GM19351 (cell line): ENCODE results near the gene INPP5K.
"Not testable (repeated sequence)": the region's sequence is repeated elsewhere in the genome, so short reads cannot be mapped to it uniquely, and the experiment has no call there.

ENCODE experiments used
- ATAC-seq: cut with Tn5 transposase; IDR thresholded peaks from one replicate; pipeline ENCODE4 v1.9.1; 2021; ENCODE audit warnings: mild to moderate bottlenecking, moderate library complexity; ENCODE audit not compliant: unreplicated experiment

Gene INPP5K

GRCh38 chr17:1548032-1548431 is 31.6 kb upstream of the INPP5K start:
- ATAC-seq = no peak

DNA sequence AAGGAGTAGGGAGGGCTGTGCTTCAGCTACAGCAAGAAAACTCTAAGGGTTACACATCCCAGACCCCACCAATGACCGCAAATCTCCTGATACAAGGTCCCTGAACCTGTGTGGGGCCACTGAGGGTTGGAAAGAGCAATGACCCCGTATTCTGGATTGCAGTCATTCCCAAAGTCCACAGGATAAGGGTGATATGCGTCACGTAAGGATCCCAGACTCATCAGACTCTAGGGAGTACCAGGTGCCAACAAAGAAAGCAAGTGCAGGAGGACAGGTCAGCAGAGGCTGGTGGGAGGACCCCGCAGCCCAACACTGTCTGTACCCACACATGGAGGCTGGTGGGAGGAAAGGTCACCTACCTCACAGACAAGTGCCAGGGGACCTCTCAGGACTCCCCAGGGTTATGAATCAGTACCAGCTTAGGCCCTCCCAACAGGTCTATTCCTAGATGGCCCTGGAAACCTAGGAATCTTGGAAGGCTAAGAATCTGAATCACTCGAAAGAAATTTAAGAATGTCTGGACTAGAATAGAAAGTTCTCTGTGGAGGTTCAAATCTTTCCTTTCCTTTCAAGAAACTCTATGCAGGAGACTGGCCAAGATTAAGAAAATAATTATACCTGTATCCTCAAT is 30.0 kb upstream of the INPP5K start:
- ATAC-seq = no peak

- ATAC-seq = no peak
Observed at GRCh38 chr17:1545618-1546017, 29.2 kb upstream of the INPP5K start.

- ATAC-seq = no peak
Observed at GRCh38 chr17:1542316-1542715, 25.9 kb upstream of the INPP5K start.

GRCh38 chr17:1541367-1541904 is 25.0 kb upstream of the INPP5K start:
- ATAC-seq = no peak

GRCh38 chr17:1539811-1540210 is 23.4 kb upstream of the INPP5K start:
- no peak for ATAC-seq

DNA sequence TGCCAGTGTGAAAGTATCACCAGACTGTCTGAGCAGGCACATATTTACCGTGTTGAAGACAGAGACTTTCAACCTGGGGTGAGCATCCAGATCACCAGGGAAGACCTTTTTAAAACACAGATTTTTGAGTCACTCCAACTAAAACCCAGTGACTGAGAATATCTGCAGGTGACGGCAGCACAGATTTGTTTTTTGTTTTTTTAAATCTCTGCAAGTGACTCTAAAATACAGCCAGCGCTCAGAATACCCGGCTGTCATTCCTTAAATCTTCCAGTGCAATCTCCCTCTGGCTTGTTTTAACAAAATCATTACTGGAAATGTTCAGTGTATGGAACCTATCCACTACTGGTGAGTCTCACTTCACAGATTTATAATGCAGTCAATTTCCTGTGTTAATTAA is 19.3 kb upstream of the INPP5K start:
- ATAC-seq = no peak

DNA sequence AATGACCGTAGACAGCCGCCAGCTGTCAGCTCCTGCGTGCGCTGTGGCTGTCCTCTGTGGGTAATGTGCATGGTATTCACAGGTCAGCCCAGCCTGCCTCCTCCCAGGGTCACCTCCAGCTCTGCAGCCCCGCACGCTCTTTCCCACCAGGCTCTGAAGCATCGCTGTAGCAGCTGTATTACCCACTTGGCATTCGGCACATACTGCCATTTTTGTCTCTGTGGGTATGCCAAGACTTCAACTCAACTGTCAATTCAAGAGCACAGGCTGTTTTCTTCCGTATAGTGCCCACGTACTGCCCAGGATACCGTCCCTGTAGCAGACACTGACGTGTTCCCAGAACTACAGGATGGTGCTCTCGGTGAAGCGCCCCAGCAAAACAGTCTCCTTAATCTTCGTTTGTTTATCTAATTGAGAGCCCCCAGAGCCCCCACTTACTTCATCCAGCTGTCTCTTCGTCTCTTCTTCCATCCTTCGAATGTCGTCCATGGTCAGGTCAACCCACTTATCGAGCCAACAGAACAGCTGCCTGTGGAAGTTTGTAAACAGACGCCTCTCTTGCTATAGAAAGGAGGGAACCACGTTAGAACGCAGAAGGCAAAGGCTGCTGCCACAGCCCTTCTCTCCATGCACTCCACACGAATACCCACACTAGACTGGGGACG is 17.4 kb upstream of the INPP5K start:
- no peak for ATAC-seq

DNA sequence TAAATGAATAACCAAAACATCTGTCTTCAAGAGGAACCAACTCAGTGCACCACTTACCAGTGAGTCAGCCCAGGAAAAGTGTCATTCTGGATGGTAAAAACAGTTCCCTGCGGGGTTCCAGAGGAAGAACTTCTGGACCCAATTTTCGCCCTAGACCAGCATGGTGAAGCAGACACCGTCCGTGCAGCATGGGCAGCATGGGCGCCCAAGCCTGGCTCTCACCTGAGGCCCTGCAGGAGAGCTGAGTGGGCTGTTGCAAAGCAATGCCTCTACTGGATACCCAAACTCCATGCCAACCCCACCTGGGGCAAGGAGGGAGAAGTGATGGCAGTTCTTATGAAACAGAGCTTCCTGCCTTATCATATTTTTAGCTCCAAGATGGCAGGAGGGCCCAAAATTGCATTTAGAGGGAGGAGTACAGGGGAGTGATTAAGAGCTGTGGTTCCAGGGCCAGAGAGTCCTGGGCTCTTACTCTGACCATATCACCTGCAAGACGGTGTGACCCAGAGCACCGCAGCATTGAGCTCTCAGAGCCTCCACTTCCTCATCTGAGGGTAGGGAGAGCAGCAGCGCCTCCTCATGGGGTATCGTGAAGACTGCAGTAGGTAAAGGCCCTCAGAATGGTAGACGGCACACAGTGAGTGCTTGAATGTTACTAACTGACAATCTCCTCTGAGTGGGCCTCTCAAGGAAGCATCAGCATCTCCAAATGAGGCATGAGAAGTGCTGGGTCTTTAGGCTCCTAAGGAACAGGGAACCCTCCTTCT is 16.6 kb upstream of the INPP5K start:
- ATAC-seq = no peak

DNA sequence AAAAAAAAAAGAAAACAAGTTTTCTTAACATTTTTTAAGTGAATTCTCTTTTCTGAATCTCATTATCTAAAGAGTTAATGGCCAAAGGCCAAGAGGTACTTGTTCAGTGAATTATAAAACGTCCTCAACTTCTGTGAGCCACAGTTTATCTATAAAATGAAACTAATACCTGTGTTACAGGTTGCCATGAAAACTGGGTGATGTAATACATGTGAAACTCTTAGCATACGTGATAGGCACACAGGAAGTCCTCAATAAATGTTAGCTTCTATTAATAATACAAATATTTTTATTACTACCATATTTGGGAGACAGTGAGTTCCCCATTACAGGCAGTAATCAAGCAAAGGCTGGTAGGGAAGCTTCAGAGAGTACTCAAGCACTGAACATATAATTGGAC is 13.5 kb upstream of the INPP5K start:
- ATAC-seq = no peak

GRCh38 chr17:1526876-1527275 is 10.5 kb upstream of the INPP5K start:
- not testable (repeated sequence) for ATAC-seq

DNA sequence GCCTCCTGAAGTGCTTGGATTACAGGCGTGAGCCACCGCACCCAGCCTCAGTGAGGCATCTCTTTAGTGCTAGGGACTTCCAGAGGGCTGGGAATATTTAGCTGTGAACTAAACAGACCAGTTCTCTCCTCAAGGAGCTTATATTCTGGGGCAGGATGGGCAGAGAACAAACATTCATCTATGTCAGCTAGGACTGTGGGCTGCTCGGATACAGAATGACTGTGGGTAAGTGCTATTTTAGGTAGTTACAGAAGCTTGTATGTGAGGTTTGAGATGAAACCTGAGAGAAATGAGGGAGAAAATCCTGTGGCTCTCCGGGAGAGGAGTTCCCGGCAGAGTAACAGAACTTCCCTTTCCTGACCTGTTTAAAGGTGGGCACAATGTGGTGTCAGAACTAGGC is 6.2 kb upstream of the INPP5K start:
- no peak for ATAC-seq

DNA sequence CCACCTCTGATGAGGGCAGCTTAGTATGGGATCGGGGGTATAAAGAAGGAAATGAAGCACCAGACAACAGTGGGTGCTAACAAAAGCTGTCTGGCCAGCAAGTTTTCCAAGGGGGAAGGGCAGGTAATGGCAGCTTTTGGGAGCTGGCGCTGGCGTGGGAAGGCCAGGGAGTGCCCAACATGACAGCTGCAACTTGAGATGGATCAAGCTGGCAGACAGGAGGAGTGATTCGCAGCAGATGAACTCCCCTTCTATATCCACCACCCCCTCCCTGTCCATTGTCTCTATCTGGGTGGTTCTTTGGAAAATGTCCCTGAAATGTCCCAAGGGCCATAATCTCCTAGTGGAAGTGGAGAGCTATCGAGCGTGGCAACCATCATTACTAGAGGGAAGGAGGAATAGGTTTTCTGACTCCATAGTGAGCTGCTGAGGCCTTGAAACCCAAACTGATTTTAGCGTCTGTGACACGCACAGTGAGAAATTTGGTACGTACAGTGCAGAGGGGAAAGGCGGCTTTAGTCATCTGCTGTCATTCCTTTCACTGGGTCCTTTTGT is 4.8 kb upstream of the INPP5K start:
- ATAC-seq = no peak

- ATAC-seq = no peak
Observed at GRCh38 chr17:1519678-1520077, 3.3 kb upstream of the INPP5K start.

- ATAC-seq = no peak
Observed at GRCh38 chr17:1518410-1518809, 2.0 kb upstream of the INPP5K start.

DNA sequence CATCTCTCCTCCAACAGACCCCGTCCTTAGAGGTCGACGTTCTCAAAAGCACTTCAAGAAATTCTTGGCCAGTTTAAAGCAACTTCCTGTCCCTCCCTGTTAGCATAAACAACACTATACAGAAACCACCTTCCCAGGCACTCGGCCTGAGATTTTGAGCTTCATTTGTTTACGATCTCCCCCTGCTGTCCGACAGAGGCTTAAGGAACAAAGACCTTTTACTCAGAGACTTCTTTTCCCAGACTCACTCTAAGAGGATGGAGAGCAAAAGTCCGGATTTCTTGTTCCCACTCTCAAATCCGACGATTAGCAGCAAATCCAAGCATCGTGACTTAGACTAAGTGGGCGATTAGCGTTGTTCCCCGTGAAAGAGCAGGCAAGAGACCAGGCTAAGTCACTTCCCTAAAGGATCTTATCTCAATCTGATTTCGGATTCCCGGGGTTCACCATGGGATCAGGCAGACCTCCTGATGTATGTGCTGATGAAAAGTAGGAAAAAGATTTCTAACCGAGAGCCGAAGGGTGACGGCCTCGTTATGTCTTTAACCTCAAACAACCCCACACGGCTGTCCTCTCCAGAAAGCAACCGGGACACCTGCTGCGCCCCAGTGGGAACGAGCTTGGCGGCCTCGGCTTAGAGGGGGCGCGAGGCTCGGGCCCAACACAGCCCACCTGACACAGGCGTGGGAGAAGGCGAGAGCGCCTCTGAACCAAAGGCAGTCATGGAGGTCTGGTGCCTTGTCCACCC is 598 bp downstream of the INPP5K start:
- ATAC-seq = peak; percentile 11

DNA sequence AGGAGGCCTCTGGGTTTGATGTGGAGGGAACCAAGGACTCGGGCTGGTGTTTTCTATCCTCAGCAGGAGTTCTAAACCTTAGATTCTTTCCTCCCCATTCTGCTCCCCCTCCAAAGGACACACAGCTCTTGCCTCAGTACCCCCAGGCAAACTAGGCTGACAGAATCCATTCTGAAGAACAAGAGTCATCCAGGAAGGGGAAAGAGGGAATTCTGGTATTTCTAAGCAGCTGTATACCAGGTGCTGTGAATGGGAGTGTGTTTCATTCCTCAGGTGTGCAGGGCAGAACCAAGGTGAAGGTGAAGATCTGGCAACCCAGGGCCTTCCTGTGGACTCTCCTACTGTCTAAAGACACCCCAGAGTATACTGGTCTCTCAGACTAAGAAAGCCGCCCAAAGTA is 4.1 kb downstream of the INPP5K start:
- ATAC-seq = no peak

- ATAC-seq = no peak
Observed at GRCh38 chr17:1511756-1512321, 4.6 kb downstream of the INPP5K start.

- no peak for ATAC-seq
Observed at GRCh38 chr17:1511290-1511689, 5.1 kb downstream of the INPP5K start.

DNA sequence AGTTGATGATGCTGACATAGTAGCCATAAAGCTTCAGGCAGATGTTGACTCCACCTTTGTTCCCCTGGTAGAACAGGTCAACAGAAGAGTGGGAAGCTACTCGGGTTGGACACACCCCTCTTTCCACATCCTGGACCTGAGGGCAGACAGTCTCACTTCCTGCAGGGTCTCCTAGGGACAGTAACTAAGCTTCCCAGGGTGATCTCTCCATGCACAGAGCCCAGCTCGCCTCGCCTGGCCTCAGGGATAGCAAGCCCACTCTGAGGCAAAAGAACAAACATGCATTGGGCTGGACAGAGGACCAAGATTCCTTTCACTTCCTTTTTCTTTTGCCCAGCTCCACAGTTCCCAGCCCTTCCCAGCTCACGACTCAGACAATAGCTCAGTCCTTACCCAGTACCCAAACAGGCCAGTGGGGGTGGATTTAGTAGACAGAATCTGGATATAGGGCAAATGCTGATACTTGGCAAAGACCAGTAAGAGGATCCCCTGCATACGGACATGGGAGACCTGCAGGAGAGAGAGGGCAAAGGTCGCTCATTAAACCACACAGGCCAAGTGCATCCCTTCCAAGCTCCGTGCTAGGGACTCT is 7.0 kb downstream of the INPP5K start:
- no peak for ATAC-seq
